Measurements from ENCODE around the gene BAZ1B. TPM values are rescaled to one million over a fixed set of nuclear protein-coding genes. Genes with fewer than 3 reads are reported as not detected.

Gene BAZ1B
- total RNA-seq, 3 donors from 2014 or later (not counting 1 experiment from before 2014, with no cell fraction given), result 50.1 to 61.9 (median 59.9) TPM

DNA sequence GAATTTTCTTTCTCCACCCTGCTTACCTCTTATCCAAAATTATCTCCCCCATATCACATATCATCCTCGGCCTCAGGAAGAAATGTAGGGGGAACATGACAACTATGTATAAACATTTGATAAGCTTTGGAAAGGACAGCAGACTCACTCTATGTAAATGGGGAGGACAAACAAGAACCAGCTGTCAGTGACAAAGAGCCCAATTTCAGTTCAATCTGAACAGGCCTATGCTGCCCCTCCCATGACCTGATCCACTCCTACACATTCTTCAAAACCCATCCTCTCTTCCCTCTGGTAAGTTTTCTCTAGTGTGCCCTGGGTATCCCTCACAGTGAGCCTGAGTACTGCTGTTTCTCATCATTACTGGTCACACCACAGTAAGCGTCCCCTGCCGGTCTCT is 67.7 kb downstream of the BAZ1B start:
- no peaks in the 10 kb centered on the region for H3K4me1 ChIP-seq (ENCODE audit: control insufficient read depth, insufficient read depth, low read length)
- no peak overlapping the region for H3K4me3 ChIP-seq (ENCODE audit: low read length)
- no peak overlapping the region for H3K4me3 Mint-ChIP-seq
- H3K27me3 Mint-ChIP-seq (ENCODE audit: low read depth in 2 of 2), result no peaks in the 10 kb centered on the region
- DNase-seq (no peak), ATAC-seq (no peak)
- no peaks in the 10 kb centered on the region for H3K27me3 ChIP-seq (ENCODE audit: control insufficient read depth, insufficient read depth, low read length)
- no peaks in the 10 kb centered on the region for H3K9me3 Mint-ChIP-seq
- H3K36me3 Mint-ChIP-seq, result peaks cover 15% of the 10 kb centered on the region
- peaks cover 53% of the 10 kb centered on the region for H3K36me3 ChIP-seq (ENCODE audit: control insufficient read depth, insufficient read depth, low read length)
- H3K4me1 Mint-ChIP-seq, result peaks cover 3 to 7% of the 10 kb centered on the region in 2 donors
- no peak overlapping the region for H3K27ac ChIP-seq (ENCODE audit: low read length)
- 79% methylated on average over 2 of the region's 3 CpGs for whole genome bisulfite sequencing (ENCODE audit: insufficient coverage)
- H3K27ac Mint-ChIP-seq, result no peak overlapping the region
- intact Hi-C loops (cut with micrococcal nuclease), result loop anchor here (5.0 kb wide), 1 partner anchor 627 kb away; the partner anchor contains the start of gene TYW1B
- H3K9me3 ChIP-seq (ENCODE audit: control insufficient read depth, insufficient read depth, low read length), result no peaks in the 10 kb centered on the region
- TF ChIP-seq, protein P1, sequence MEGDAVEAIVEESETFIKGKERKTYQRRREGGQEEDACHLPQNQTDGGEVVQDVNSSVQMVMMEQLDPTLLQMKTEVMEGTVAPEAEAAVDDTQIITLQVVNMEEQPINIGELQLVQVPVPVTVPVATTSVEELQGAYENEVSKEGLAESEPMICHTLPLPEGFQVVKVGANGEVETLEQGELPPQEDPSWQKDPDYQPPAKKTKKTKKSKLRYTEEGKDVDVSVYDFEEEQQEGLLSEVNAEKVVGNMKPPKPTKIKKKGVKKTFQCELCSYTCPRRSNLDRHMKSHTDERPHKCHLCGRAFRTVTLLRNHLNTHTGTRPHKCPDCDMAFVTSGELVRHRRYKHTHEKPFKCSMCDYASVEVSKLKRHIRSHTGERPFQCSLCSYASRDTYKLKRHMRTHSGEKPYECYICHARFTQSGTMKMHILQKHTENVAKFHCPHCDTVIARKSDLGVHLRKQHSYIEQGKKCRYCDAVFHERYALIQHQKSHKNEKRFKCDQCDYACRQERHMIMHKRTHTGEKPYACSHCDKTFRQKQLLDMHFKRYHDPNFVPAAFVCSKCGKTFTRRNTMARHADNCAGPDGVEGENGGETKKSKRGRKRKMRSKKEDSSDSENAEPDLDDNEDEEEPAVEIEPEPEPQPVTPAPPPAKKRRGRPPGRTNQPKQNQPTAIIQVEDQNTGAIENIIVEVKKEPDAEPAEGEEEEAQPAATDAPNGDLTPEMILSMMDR (IDR thresholded peaks at IDR 0.05), result no peak

DNA sequence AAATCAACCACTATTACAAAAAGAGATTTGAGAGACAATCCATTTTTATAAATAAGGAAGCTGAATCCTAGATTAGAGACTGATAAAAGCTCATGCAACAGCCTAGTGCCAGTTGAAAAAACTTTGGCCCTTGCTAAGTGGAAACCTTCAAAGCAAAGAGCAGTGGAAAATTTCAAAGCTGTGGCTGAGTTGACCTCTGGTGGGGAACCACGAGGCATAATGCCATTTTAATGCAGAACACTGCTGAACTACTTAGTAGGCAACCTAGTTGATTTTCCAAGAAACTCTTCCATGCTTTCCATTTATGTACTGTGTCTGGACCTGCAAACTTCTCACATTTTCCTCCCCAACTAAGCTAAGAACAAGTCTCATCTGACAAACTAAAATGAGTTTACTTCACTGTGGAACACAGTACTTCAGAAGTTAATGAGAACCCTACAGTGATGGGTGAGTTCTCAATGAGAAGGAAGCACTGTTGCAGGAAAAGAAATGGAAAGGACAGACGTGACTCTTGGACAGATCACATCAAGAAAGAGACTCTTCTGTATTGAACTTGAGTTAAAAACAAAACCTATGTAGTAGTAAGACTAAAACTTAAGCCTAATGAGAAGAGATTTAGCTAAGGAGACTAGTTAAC is 69.0 kb downstream of the BAZ1B start:
- Histone ChIP-seq H3K36me3 (ENCODE audit: control insufficient read depth, insufficient read depth, low read length) (peaks cover 56% of the 10 kb centered on the region), H3K27ac (ENCODE audit: low read length) (no peak overlapping the region), H3K4me3 (ENCODE audit: low read length) (no peak overlapping the region), H3K4me1 (ENCODE audit: control insufficient read depth, insufficient read depth, low read length) (no peaks in the 10 kb centered on the region), H3K9me3 (ENCODE audit: control insufficient read depth, insufficient read depth, low read length) (no peaks in the 10 kb centered on the region), H3K27me3 (ENCODE audit: control insufficient read depth, insufficient read depth, low read length) (no peaks in the 10 kb centered on the region)
- no peaks in the 10 kb centered on the region for H3K9me3 Mint-ChIP-seq
- H3K4me3 Mint-ChIP-seq, result no peak overlapping the region
- DNase-seq (no peak), ATAC-seq (no peak)
- H3K27ac Mint-ChIP-seq, result peak overlapping the region; percentile 27 to 33
- H3K36me3 Mint-ChIP-seq, result peaks cover 15% of the 10 kb centered on the region
- WGBS (ENCODE audit: insufficient coverage), result 46% methylated on average over 2 of the region's 2 CpGs
- peaks cover 8 to 11% of the 10 kb centered on the region in 2 donors for H3K4me1 Mint-ChIP-seq
- intact Hi-C loops (cut with micrococcal nuclease), result loop anchor here (5.0 kb wide), 1 partner anchor 626 kb away; the partner anchor contains the start of gene TYW1B
- TF ChIP-seq, protein P1 (IDR thresholded peaks at IDR 0.05), result no peak
- no peaks in the 10 kb centered on the region for H3K27me3 Mint-ChIP-seq (ENCODE audit: low read depth in 2 of 2)

DNA sequence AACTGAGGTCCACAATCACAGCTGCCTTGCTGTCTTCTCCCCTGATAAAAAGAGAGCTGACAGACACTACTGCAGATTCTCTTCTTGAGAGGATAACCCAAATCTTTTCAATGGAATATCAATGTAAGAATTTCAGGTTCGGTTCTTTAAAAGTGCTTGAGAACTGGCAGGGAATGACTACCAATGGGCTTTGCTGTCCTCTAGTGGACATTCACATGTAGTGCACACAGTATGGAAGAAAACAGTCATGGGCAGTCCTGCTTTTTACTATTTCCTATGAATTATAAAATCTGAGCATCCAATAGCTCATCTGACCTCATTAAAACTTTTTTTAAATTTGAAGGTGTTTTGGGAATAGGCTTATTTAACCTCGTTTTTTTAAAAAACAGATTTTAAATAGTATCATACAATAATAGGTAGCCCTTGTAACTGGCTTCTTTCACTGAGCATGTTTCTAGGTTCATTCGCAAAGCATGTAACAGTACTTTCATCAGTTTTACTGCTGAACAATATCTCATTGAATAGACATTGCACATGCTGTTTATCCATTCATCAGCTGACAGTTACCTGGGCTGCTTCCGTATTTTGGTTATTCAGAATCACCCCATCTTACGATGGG is 70.2 kb downstream of the BAZ1B start:
- H3K4me1 Mint-ChIP-seq, result peaks cover 8 to 11% of the 10 kb centered on the region in 2 donors
- 76% methylated on average over 4 of the region's 5 CpGs for WGBS (ENCODE audit: insufficient coverage)
- no peak overlapping the region for H3K4me3 Mint-ChIP-seq
- Histone ChIP-seq H3K36me3 (ENCODE audit: control insufficient read depth, insufficient read depth, low read length) (peaks cover 56% of the 10 kb centered on the region), H3K9me3 (ENCODE audit: control insufficient read depth, insufficient read depth, low read length) (no peaks in the 10 kb centered on the region), H3K27me3 (ENCODE audit: control insufficient read depth, insufficient read depth, low read length) (no peaks in the 10 kb centered on the region), H3K27ac (ENCODE audit: low read length) (no peak overlapping the region), H3K4me3 (ENCODE audit: low read length) (no peak overlapping the region), H3K4me1 (ENCODE audit: control insufficient read depth, insufficient read depth, low read length) (no peaks in the 10 kb centered on the region)
- DNase-seq (peak in 1 of 2 donors; percentile 82), ATAC-seq (peak; percentile 87 to 97 (median 90))
- TF ChIP-seq, protein P1 (IDR thresholded peaks at IDR 0.05), result peak; percentile 99
- H3K36me3 Mint-ChIP-seq, result peaks cover 15% of the 10 kb centered on the region
- no peaks in the 10 kb centered on the region for H3K9me3 Mint-ChIP-seq
- no peak overlapping the region for H3K27ac Mint-ChIP-seq
- H3K27me3 Mint-ChIP-seq (ENCODE audit: low read depth in 2 of 2), result no peaks in the 10 kb centered on the region
- intact Hi-C loops (cut with micrococcal nuclease), result loop anchor here (2.0 to 5.0 kb wide), 2 partner anchors 127 to 625 kb away; partner anchors contain the start of gene TYW1B
